Transverse colon (tissue), 4 donors: ENCODE results near the gene UBL4A.

ENCODE experiments used
- EP300 ChIP-seq: sonication (generic); formaldehyde crosslinking; IDR thresholded peaks from one replicate; pipeline ENCODE4 v1.6.1; 2017; ENCODE audit warnings: antibody characterized with exemption, low read depth
- POLR2A ChIP-seq: fragments of 450-650 bp; IDR thresholded peaks from one replicate; pipeline ENCODE4 v1.6.1; 2016; ENCODE audit warnings: antibody characterized with exemption, mild to moderate bottlenecking, moderate library complexity
- POLR2AphosphoS5 ChIP-seq, 3 donors: sonication (generic); formaldehyde crosslinking; IDR thresholded peaks; one replicate each; pipeline ENCODE4 v1.6.1; 2016; ENCODE audit warnings: antibody characterized with exemption in 3 of 3
- TF ChIP-seq, protein P1 (sequence below), 5 experiments: fragments of 200-600 bp in 3 of 5; fragments of 450-650 bp in 2 of 5; sonication (generic) in 3 of 5; IDR thresholded peaks; 1 replicate in 2 of 5; 2 replicates in 3 of 5; pipeline ENCODE4 v1.5.1; 2016 to 2017; ENCODE audit warnings: antibody characterized with exemption in 5 of 5, inconsistent platforms in 3 of 5, mild to moderate bottlenecking in 2 of 5, moderate library complexity in 1 of 5

DNA sequence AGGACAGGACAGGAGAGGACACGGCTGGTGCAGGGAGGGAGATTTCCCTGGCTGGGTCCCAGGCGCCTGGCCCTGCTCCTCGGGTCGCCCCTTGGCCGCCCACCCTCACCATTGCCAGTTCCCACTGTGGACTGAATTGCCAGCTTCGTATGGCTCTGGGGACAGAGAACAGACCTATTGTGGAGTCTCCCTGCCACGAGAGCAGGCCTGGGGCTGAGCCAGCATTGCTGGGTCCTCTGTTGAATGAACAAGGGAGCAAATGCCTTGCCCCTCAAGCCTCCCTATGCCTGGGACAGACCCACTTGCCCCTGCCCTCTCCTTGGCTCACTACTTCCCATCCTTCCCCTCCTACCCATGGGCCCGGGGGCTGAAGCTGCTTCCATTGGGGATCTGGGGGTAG lies 24.0 kb downstream of the UBL4A start:
- TF ChIP-seq, protein P1, sequence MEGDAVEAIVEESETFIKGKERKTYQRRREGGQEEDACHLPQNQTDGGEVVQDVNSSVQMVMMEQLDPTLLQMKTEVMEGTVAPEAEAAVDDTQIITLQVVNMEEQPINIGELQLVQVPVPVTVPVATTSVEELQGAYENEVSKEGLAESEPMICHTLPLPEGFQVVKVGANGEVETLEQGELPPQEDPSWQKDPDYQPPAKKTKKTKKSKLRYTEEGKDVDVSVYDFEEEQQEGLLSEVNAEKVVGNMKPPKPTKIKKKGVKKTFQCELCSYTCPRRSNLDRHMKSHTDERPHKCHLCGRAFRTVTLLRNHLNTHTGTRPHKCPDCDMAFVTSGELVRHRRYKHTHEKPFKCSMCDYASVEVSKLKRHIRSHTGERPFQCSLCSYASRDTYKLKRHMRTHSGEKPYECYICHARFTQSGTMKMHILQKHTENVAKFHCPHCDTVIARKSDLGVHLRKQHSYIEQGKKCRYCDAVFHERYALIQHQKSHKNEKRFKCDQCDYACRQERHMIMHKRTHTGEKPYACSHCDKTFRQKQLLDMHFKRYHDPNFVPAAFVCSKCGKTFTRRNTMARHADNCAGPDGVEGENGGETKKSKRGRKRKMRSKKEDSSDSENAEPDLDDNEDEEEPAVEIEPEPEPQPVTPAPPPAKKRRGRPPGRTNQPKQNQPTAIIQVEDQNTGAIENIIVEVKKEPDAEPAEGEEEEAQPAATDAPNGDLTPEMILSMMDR (IDR thresholded peaks at IDR 0.05), result no peak
- no peak for TF ChIP-seq POLR2A
- no peak for TF ChIP-seq POLR2AphosphoS5 (IDR thresholded peaks at IDR 0.05)
- TF ChIP-seq EP300, result no peak
